ENCODE data around the gene SFXN5. TPM values are rescaled to one million over a fixed set of nuclear protein-coding genes. Genes with fewer than 3 reads are reported as not detected.

SFXN5 gene
- total RNA-seq, 1 donor from 2014 or later: 14.9 TPM

DNA sequence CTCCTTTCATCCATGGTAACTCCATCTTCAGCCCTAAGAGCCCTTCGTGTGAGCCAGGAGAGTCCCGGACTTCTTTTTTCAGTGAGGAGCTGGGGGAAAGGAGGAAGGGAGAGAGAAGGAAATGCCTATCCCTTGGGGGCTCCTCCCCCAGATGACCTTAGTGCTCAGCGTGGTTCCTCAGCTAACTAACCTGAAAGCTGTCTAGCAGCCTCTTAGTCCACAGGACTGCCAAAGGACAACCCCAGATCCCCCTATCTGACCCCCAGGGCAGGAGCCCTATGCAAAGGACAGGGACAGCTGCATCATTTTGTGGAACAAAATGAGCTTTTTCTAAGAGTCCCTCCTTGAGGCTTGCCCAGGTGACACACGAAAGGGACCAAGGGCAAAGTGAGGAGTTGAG lies 176.4 kb downstream of the SFXN5 start:
- Mint-ChIP-seq H3K36me3 (ENCODE audit: low read depth, unreplicated experiment) (peaks cover 14% of the 10 kb centered on the region), H3K4me1 (ENCODE audit: low read depth, unreplicated experiment) (peaks cover 10% of the 10 kb centered on the region), H3K9me3 (ENCODE audit: unreplicated experiment) (no peaks in the 10 kb centered on the region), H3K27me3 (ENCODE audit: low read depth, unreplicated experiment) (peaks cover 42% of the 10 kb centered on the region), H3K27ac (ENCODE audit: unreplicated experiment) (no peak overlapping the region), H3K4me3 (ENCODE audit: unreplicated experiment) (no peak overlapping the region)
- H3K4me2 ChIP-seq (ENCODE audit: low read length): no peak overlapping the region
- no peak for TF ChIP-seq EZH2 (IDR thresholded peaks at IDR 0.05; ENCODE audit: insufficient read depth, low read length)
- TF ChIP-seq, protein P1, sequence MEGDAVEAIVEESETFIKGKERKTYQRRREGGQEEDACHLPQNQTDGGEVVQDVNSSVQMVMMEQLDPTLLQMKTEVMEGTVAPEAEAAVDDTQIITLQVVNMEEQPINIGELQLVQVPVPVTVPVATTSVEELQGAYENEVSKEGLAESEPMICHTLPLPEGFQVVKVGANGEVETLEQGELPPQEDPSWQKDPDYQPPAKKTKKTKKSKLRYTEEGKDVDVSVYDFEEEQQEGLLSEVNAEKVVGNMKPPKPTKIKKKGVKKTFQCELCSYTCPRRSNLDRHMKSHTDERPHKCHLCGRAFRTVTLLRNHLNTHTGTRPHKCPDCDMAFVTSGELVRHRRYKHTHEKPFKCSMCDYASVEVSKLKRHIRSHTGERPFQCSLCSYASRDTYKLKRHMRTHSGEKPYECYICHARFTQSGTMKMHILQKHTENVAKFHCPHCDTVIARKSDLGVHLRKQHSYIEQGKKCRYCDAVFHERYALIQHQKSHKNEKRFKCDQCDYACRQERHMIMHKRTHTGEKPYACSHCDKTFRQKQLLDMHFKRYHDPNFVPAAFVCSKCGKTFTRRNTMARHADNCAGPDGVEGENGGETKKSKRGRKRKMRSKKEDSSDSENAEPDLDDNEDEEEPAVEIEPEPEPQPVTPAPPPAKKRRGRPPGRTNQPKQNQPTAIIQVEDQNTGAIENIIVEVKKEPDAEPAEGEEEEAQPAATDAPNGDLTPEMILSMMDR (IDR thresholded peaks at IDR 0.05; ENCODE audit: insufficient read depth, low read depth, low read length): no peak
- H3K79me2 ChIP-seq (ENCODE audit: insufficient read depth, low read length): no peaks in the 10 kb centered on the region
- no peaks in the 10 kb centered on the region for H3K9me3 ChIP-seq (ENCODE audit: insufficient read depth, low read depth, low read length)
- peaks cover 22% of the 10 kb centered on the region for H3K27me3 ChIP-seq (ENCODE audit: insufficient read depth, low read length)
- peaks cover 7% of the 10 kb centered on the region for H3K4me1 ChIP-seq (ENCODE audit: insufficient read depth, low read length)
- no peak overlapping the region for H3K4me3 ChIP-seq (ENCODE audit: insufficient read depth, low read depth, low read length)
- FAIRE-seq: no peak
- H3K36me3 ChIP-seq (ENCODE audit: insufficient read depth, low read length): no peaks in the 10 kb centered on the region
- no peak overlapping the region for H3K27ac ChIP-seq (ENCODE audit: low read depth, low read length)
- H3K9ac ChIP-seq (ENCODE audit: low read length): no peak overlapping the region
- peaks cover 3% of the 10 kb centered on the region for H4K20me1 ChIP-seq (ENCODE audit: insufficient read depth, low read length)
- no peak overlapping the region for H2AFZ ChIP-seq (ENCODE audit: low read depth, low read length)
- DNase-seq (ENCODE audit: low read depth): no peak

DNA sequence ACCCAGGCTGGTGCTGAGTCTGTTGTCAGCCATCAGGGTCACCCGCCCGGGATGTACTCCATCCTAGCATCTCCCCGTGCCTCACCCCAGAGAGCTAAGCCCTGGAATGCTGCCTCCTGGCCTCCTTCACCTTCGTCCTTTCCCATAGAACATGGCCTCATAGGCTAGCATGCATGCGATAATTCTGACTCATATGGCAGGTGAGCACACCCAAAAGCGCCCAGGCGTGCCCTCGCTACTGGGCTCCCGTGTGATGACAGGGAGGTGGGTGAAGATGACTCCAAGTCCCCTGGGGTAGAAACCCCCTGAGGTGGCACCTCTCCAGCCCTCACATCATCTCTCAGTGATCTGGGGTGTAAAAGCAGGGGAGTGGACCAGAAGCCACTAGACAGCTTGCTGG lies 177.0 kb downstream of the SFXN5 start:
- H4K20me1 ChIP-seq (ENCODE audit: insufficient read depth, low read length): peaks cover 3% of the 10 kb centered on the region
- no peaks in the 10 kb centered on the region for H3K9me3 ChIP-seq (ENCODE audit: insufficient read depth, low read depth, low read length)
- no peak overlapping the region for H3K27ac Mint-ChIP-seq (ENCODE audit: unreplicated experiment)
- DNase-seq (ENCODE audit: low read depth) (no peak), FAIRE-seq (no peak)
- H3K9me3 Mint-ChIP-seq (ENCODE audit: unreplicated experiment): no peaks in the 10 kb centered on the region
- H3K4me3 Mint-ChIP-seq (ENCODE audit: unreplicated experiment): no peak overlapping the region
- H3K27me3 Mint-ChIP-seq (ENCODE audit: low read depth, unreplicated experiment): peaks cover 41% of the 10 kb centered on the region
- no peak overlapping the region for H3K4me2 ChIP-seq (ENCODE audit: low read length)
- no peaks in the 10 kb centered on the region for H3K36me3 ChIP-seq (ENCODE audit: insufficient read depth, low read length)
- peaks cover 10% of the 10 kb centered on the region for H3K4me1 Mint-ChIP-seq (ENCODE audit: low read depth, unreplicated experiment)
- H3K4me1 ChIP-seq (ENCODE audit: insufficient read depth, low read length): peaks cover 7% of the 10 kb centered on the region
- H2AFZ ChIP-seq (ENCODE audit: low read depth, low read length): no peak overlapping the region
- TF ChIP-seq, protein P1 (IDR thresholded peaks at IDR 0.05; ENCODE audit: insufficient read depth, low read depth, low read length): no peak
- no peak for TF ChIP-seq EZH2 (IDR thresholded peaks at IDR 0.05; ENCODE audit: insufficient read depth, low read length)
- H3K4me3 ChIP-seq (ENCODE audit: insufficient read depth, low read depth, low read length): no peak overlapping the region
- no peak overlapping the region for H3K9ac ChIP-seq (ENCODE audit: low read length)
- no peaks in the 10 kb centered on the region for H3K79me2 ChIP-seq (ENCODE audit: insufficient read depth, low read length)
- no peak overlapping the region for H3K27ac ChIP-seq (ENCODE audit: low read depth, low read length)
- peaks cover 21% of the 10 kb centered on the region for H3K27me3 ChIP-seq (ENCODE audit: insufficient read depth, low read length)
- peaks cover 19% of the 10 kb centered on the region for H3K36me3 Mint-ChIP-seq (ENCODE audit: low read depth, unreplicated experiment)

DNA sequence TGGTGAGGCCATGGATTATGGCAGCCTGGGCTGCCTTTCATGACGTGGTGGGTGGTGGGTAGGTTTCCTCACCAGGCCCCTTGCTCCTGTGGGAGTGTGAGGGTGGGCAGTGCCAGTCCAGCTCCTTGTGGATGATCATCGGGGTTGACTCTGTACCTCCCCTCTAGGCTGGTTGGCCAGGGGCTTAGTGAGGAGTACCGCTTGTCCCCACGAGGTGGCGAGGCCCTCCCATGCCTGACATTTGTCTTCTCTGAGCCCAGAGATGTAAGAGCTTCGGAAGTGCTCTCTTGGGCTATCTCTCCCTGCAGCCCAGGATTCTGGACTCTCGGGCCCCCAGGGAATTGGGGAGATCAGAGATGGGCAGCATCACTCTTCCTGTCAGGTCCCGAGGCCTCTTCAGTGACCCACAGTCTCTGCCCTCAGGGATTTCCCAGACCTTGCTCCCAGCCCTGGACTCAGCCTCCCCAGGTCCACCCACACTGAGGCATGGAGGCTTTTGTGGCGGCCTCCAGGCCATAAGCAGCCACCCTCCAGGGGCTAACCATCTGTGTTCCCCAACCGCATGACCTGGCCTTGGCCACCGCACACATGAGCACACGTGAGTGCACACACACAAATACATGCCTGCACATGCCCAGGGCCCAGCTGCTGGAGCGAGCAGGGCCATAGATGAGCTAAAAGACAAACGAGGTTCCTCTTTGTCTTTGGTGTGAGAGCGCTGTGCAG lies 177.8 kb downstream of the SFXN5 start:
- no peak for TF ChIP-seq EZH2 (IDR thresholded peaks at IDR 0.05; ENCODE audit: insufficient read depth, low read length)
- TF ChIP-seq, protein P1 (IDR thresholded peaks at IDR 0.05; ENCODE audit: insufficient read depth, low read depth, low read length): peak; percentile 74
- peaks cover 38% of the 10 kb centered on the region for H3K27me3 Mint-ChIP-seq (ENCODE audit: low read depth, unreplicated experiment)
- H3K27ac Mint-ChIP-seq (ENCODE audit: unreplicated experiment): no peak overlapping the region
- Histone ChIP-seq H3K4me1 (ENCODE audit: insufficient read depth, low read length) (peaks cover 7% of the 10 kb centered on the region), H3K9me3 (ENCODE audit: insufficient read depth, low read depth, low read length) (no peaks in the 10 kb centered on the region), H3K79me2 (ENCODE audit: insufficient read depth, low read length) (no peaks in the 10 kb centered on the region), H3K27me3 (ENCODE audit: insufficient read depth, low read length) (peaks cover 19% of the 10 kb centered on the region), H3K4me2 (ENCODE audit: low read length) (no peak overlapping the region), H3K36me3 (ENCODE audit: insufficient read depth, low read length) (no peaks in the 10 kb centered on the region), H2AFZ (ENCODE audit: low read depth, low read length) (peak overlapping the region; percentile 28), H3K4me3 (ENCODE audit: insufficient read depth, low read depth, low read length) (no peak overlapping the region), H3K27ac (ENCODE audit: low read depth, low read length) (no peak overlapping the region), H3K9ac (ENCODE audit: low read length) (no peak overlapping the region), H4K20me1 (ENCODE audit: insufficient read depth, low read length) (peaks cover 6% of the 10 kb centered on the region)
- no peaks in the 10 kb centered on the region for H3K9me3 Mint-ChIP-seq (ENCODE audit: unreplicated experiment)
- FAIRE-seq (peak; percentile 52), DNase-seq (ENCODE audit: low read depth) (peak; percentile 33)
- H3K4me3 Mint-ChIP-seq (ENCODE audit: unreplicated experiment): no peak overlapping the region
- peaks cover 12% of the 10 kb centered on the region for H3K4me1 Mint-ChIP-seq (ENCODE audit: low read depth, unreplicated experiment)
- H3K36me3 Mint-ChIP-seq (ENCODE audit: low read depth, unreplicated experiment): peaks cover 19% of the 10 kb centered on the region
